Measurements from ENCODE around the gene C15orf40. TPM values are rescaled to one million over a fixed set of nuclear protein-coding genes. Genes with fewer than 3 reads are reported as not detected.

C15orf40 gene
- total and polyA plus RNA-seq, 9 donors = 8.4 to 27.4 (median 18.0) TPM

DNA sequence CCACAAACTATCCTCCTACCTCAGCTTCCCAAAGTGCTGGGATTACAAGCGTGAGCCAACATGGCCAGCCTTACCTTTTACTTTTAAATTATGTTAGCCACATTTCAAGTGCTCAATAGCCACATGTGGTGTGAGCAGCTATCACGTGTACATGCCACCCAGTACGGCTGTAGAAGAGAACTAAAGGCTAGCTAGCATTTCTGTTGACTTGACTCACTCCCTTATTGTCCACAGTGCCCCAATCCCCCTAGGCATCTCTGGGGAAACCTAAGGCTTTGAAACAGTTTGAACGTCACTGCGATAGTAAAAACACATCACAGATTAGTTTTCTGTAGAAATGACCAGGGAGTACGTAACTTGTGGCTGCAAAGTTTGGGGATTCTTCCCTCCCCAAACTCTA is 12.0 kb downstream of the C15orf40 start:
- no peaks in the 10 kb centered on the region for H3K27me3 ChIP-seq
- H3K9me3 ChIP-seq = no peaks in the 10 kb centered on the region
- 76 to 79% (median 79%) methylated on average over 6 of the region's 6 CpGs for WGBS, 3 donors
- no peak for DNase-seq
- intact Hi-C loops (cut with DNase I) = loop anchor here in 1 of 4 donors (10.0 kb wide), 1 partner anchor 145 kb away; no protein-coding TSS in a partner anchor
- H3K4me3 ChIP-seq = no peak overlapping the region
- H3K27ac ChIP-seq = no peak overlapping the region
- H3K4me1 ChIP-seq (ENCODE audit: insufficient read depth) = no peaks in the 10 kb centered on the region
- no peaks in the 10 kb centered on the region for H3K36me3 ChIP-seq
- TF ChIP-seq EP300 (IDR thresholded peaks at IDR 0.05) = no peak
- no peak for TF ChIP-seq POLR2A (IDR thresholded peaks at IDR 0.05)
- TF ChIP-seq, protein P1, sequence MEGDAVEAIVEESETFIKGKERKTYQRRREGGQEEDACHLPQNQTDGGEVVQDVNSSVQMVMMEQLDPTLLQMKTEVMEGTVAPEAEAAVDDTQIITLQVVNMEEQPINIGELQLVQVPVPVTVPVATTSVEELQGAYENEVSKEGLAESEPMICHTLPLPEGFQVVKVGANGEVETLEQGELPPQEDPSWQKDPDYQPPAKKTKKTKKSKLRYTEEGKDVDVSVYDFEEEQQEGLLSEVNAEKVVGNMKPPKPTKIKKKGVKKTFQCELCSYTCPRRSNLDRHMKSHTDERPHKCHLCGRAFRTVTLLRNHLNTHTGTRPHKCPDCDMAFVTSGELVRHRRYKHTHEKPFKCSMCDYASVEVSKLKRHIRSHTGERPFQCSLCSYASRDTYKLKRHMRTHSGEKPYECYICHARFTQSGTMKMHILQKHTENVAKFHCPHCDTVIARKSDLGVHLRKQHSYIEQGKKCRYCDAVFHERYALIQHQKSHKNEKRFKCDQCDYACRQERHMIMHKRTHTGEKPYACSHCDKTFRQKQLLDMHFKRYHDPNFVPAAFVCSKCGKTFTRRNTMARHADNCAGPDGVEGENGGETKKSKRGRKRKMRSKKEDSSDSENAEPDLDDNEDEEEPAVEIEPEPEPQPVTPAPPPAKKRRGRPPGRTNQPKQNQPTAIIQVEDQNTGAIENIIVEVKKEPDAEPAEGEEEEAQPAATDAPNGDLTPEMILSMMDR (IDR thresholded peaks at IDR 0.05) = no peak

DNA sequence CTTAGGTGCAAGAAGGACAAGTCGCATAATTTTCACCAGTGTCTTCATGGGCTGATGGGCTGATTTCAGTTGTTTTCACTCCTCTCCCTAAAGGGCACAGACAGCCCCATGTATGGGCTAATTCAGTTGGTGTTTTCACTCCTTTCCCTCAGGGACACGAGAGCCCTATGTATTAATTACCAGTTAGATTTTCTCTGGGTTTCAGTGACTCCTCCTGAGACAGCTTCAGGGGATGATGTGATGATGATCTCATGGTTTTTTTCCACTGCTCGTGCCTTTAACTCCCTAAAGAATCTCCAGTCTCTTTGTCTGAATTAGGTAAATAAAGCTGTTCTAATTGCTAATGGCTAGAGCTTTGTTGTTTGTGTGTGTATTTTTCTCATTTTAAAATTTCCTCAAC is 15.5 kb downstream of the C15orf40 start:
- 57 to 64% (median 59%) methylated on average over 3 of the region's 3 CpGs for WGBS, 3 donors
- H3K9me3 ChIP-seq = no peaks in the 10 kb centered on the region
- H3K27ac ChIP-seq = no peak overlapping the region
- DNase-seq = no peak
- TF ChIP-seq, protein P1 (IDR thresholded peaks at IDR 0.05) = no peak
- TF ChIP-seq EP300 (IDR thresholded peaks at IDR 0.05) (no peak), POLR2A (IDR thresholded peaks at IDR 0.05) (no peak)
- intact Hi-C loops (cut with DNase I) = loop anchor here in 1 of 4 donors (10.0 kb wide), 1 partner anchor 141 kb away; no protein-coding TSS in a partner anchor
- H3K27me3 ChIP-seq = no peaks in the 10 kb centered on the region
- no peaks in the 10 kb centered on the region for H3K4me1 ChIP-seq (ENCODE audit: insufficient read depth)
- H3K4me3 ChIP-seq = no peak overlapping the region
- H3K36me3 ChIP-seq = no peaks in the 10 kb centered on the region

DNA sequence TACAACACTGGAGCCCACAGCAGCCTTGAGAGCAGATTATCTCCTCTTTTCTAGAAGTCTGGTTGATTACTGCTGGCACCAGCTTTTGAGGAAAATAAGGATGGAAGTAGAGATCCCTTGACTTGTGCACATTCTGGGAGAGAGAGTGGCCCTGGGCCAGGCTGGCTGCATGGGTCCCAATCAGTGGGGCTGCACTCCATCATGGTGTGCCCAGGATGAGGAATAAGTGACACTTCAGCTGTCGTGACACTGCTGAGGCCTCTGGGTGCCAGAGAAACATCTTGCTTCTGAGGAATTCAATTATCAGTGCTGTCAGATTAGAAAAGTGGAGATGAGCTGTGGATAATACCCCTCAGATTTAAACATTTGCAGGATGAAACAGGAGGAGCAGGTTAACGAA is 16.4 kb downstream of the C15orf40 start:
- WGBS, 3 donors = 86 to 94% (median 87%) methylated on average over 2 of the region's 2 CpGs
- Histone ChIP-seq H3K9me3 (no peaks in the 10 kb centered on the region), H3K27me3 (no peaks in the 10 kb centered on the region), H3K4me1 (ENCODE audit: insufficient read depth) (no peaks in the 10 kb centered on the region), H3K27ac (no peak overlapping the region), H3K36me3 (no peaks in the 10 kb centered on the region), H3K4me3 (no peak overlapping the region)
- intact Hi-C loops (cut with DNase I) = loop anchor here in 1 of 4 donors (10.0 kb wide), 1 partner anchor 140 kb away; no protein-coding TSS in a partner anchor
- DNase-seq = no peak
- TF ChIP-seq, protein P1 (IDR thresholded peaks at IDR 0.05) = no peak
- TF ChIP-seq EP300 (IDR thresholded peaks at IDR 0.05) (no peak), POLR2A (IDR thresholded peaks at IDR 0.05) (no peak)

DNA sequence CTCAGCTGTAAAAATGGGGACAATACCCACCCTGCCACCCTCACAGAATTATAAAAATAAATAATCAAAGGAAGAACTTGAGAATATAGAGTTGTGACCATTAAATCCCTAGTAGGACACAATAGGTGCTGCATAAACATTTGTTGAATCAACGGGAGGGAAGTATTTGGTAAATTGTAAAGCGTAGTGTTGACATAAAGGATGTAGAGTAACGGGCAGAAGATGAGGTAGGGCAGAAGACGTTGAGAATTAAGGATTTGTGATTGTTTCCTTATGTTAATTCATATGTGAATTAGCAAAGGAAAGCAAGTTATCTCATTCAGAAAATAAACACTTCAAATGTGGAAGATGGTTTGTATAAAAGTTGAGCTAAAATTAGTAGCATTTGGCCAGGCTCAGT is 18.3 kb downstream of the C15orf40 start:
- Histone ChIP-seq H3K27me3 (no peaks in the 10 kb centered on the region), H3K36me3 (no peaks in the 10 kb centered on the region), H3K4me3 (no peak overlapping the region), H3K4me1 (ENCODE audit: insufficient read depth) (no peaks in the 10 kb centered on the region), H3K9me3 (no peaks in the 10 kb centered on the region), H3K27ac (no peak overlapping the region)
- no peak for DNase-seq
- WGBS, 3 donors = 66 to 72% (median 67%) methylated on average over 4 of the region's 4 CpGs
- TF ChIP-seq POLR2A (IDR thresholded peaks at IDR 0.05) = no peak
- no peak for TF ChIP-seq EP300 (IDR thresholded peaks at IDR 0.05)
- TF ChIP-seq, protein P1 (IDR thresholded peaks at IDR 0.05) = no peak
- intact Hi-C loops (cut with DNase I) = loop anchor here in 1 of 4 donors (10.0 kb wide), 1 partner anchor 138 kb away; no protein-coding TSS in a partner anchor

All from ovary (tissue), 9 donors.